IMR-90 (cell line): ENCODE results near the gene AP1M2. TPM values are rescaled to one million over a fixed set of nuclear protein-coding genes. Genes with fewer than 3 reads are reported as not detected.

Experiments used
- ATAC-seq: fragments of 200-7000 bp; cut with Tn5 transposase; 2 replicates; pipeline ENCODE4 v1.9.1; 2020; ENCODE audit warnings: low read depth, mild to moderate bottlenecking, moderate library complexity
- BruUV-seq: library from RNA; stranded (reverse); fragments of 400-500 nt; replicated peaks from 2 replicates; lab custom pipeline; 2021; lab: Mats Ljungman, UMichigan
- CTCF ChIA-PET: fragments of 300-600 bp; formaldehyde crosslinking; extraction: SDS; loops from one replicate; lab custom pipeline; 2021; ENCODE audit warnings: antibody characterized with exemption; lab: Yijun Ruan, JAX
- POLR2A ChIA-PET: fragments of 300-600 bp; sonication (Branson Sonifier 250); formaldehyde crosslinking; loops from one replicate; lab custom pipeline; 2022; ENCODE audit warnings: antibody characterized with exemption; ENCODE audit not compliant: unreplicated experiment; lab: Charles Lee
- DNase-seq: peaks from one replicate; pipeline ENCODE4 v3.0.0; 2013
- H2AFZ ChIP-seq: replicated peaks from 2 replicates; pipeline ENCODE3; 2013; ENCODE audit warnings: low read length, mild to moderate bottlenecking; ENCODE audit not compliant: poor library complexity
- H2AK5ac ChIP-seq: 2 replicates; pipeline ENCODE4 v1.6.1; 2013; ENCODE audit warnings: low read depth, low read length, inconsistent platforms
- H2AK9ac ChIP-seq: replicated peaks from 2 replicates; pipeline ENCODE3; 2013; ENCODE audit warnings: mild to moderate bottlenecking, low read depth, low read length, moderate library complexity; ENCODE audit not compliant: poor library complexity
- H2BK120ac ChIP-seq: 2 replicates; pipeline ENCODE4 v1.6.1; 2013; ENCODE audit warnings: low read depth, low read length, inconsistent platforms
- H2BK15ac ChIP-seq: 3 replicates; pipeline ENCODE4 v1.6.1; 2013; ENCODE audit warnings: low read depth, low read length, inconsistent platforms
- H2BK20ac ChIP-seq: 2 replicates; pipeline ENCODE4 v1.6.1; 2013; ENCODE audit warnings: low read depth, mild to moderate bottlenecking, inconsistent platforms, low read length, moderate library complexity
- H2BK5ac ChIP-seq: 2 replicates; pipeline ENCODE4 v1.6.1; 2013; ENCODE audit warnings: mild to moderate bottlenecking, low read depth, low read length, inconsistent platforms; ENCODE audit not compliant: poor library complexity, severe bottlenecking
- H3K14ac ChIP-seq: replicated peaks from 2 replicates; pipeline ENCODE4 v1.6.1; 2013; ENCODE audit warnings: low read depth, low read length, inconsistent platforms
- H3K18ac ChIP-seq: 2 replicates; pipeline ENCODE4 v1.6.1; 2013; ENCODE audit warnings: low read depth, low read length, control low read depth
- H3K23ac ChIP-seq: 2 replicates; pipeline ENCODE4 v1.6.1; 2013; ENCODE audit warnings: low read depth, low read length, inconsistent platforms
- H3K27ac ChIP-seq: 2 replicates; pipeline ENCODE4 v1.5.1; 2013; ENCODE audit warnings: mild to moderate bottlenecking, control low read depth, low read length; ENCODE audit not compliant: insufficient read depth
- H3K27me3 ChIP-seq: 2 replicates; pipeline ENCODE4 v1.6.1; 2013; ENCODE audit warnings: low read length; ENCODE audit not compliant: control insufficient read depth, insufficient read depth
- H3K36me3 ChIP-seq: 2 replicates; pipeline ENCODE4 v1.6.1; 2013; ENCODE audit warnings: low read length, mixed read lengths; ENCODE audit not compliant: control insufficient read depth, insufficient read depth
- H3K4ac ChIP-seq: 2 replicates; pipeline ENCODE4 v1.6.1; 2013; ENCODE audit warnings: low read depth, low read length, inconsistent platforms
- H3K4me1 ChIP-seq: 2 replicates; pipeline ENCODE4 v1.6.1; 2013; ENCODE audit warnings: low read length, mixed read lengths; ENCODE audit not compliant: control insufficient read depth, insufficient read depth
- H3K4me2 ChIP-seq: 2 replicates; pipeline ENCODE4 v1.6.1; 2013; ENCODE audit warnings: low read depth, mild to moderate bottlenecking, control low read depth, low read length, moderate library complexity
- H3K4me3 ChIP-seq: 2 replicates; pipeline ENCODE4 v1.5.1; 2013; ENCODE audit warnings: low read depth, mild to moderate bottlenecking, control low read depth, low read length, moderate library complexity; ENCODE audit not compliant: insufficient read depth
- H3K56ac ChIP-seq: 2 replicates; pipeline ENCODE4 v1.6.1; 2013; ENCODE audit warnings: low read length, inconsistent platforms; ENCODE audit not compliant: insufficient read depth; ENCODE audit errors: extremely low read depth
- H3K79me1 ChIP-seq, 2 experiments: 2 replicates each; pipeline ENCODE4 v1.6.1; 2013; ENCODE audit warnings: low read length in 2 of 2, inconsistent platforms in 1 of 2, low read depth in 1 of 2
- H3K9ac ChIP-seq: 2 replicates; pipeline ENCODE4 v1.6.1; 2013; ENCODE audit warnings: low read depth, low read length, control low read depth
- H3K9me1 ChIP-seq: 2 replicates; pipeline ENCODE4 v1.6.1; 2013; ENCODE audit warnings: low read length, inconsistent platforms; ENCODE audit not compliant: insufficient read depth
- H3K9me3 ChIP-seq: 2 replicates; pipeline ENCODE4 v1.6.1; 2013; ENCODE audit warnings: low read length; ENCODE audit not compliant: control insufficient read depth, insufficient read depth
- H4K20me1 ChIP-seq: 2 replicates; pipeline ENCODE4 v1.6.1; 2013; ENCODE audit warnings: low read length, inconsistent platforms; ENCODE audit not compliant: insufficient read depth
- H4K5ac ChIP-seq: 2 replicates; pipeline ENCODE4 v1.6.1; 2013; ENCODE audit warnings: mild to moderate bottlenecking, low read depth, low read length, control low read depth
- H4K8ac ChIP-seq, 2 experiments: 2 replicates each; pipeline ENCODE4 v1.6.1; 2013; ENCODE audit warnings: low read depth in 2 of 2, low read length in 2 of 2, control low read depth in 1 of 2, inconsistent platforms in 1 of 2
- H4K91ac ChIP-seq: 2 replicates; pipeline ENCODE4 v1.6.1; 2013; ENCODE audit warnings: low read depth, low read length, inconsistent platforms; ENCODE audit not compliant: insufficient read depth
- BHLHE40 ChIP-seq: fragments of 150-350 bp; IDR thresholded peaks from 2 replicates; pipeline ENCODE4 v1.6.1; 2016; ENCODE audit warnings: mild to moderate bottlenecking, low read depth, low read length
- CHD1 ChIP-seq: IDR thresholded peaks from 2 replicates; pipeline ENCODE4 v1.6.1; 2012; ENCODE audit warnings: low read depth, low read length, improper control_type of control experiment
- CTCF ChIP-seq: conservative IDR thresholded peaks from 2 replicates; pipeline ENCODE4 v1.5.1; 2012; ENCODE audit warnings: mild to moderate bottlenecking, low read depth, low read length, improper control_type of control experiment
- ELK1 ChIP-seq: fragments of 150-350 bp; IDR thresholded peaks from 2 replicates; pipeline ENCODE4 v1.6.1; 2016; ENCODE audit warnings: low read depth, mild to moderate bottlenecking, low read length, moderate library complexity, borderline replicate concordance
- MAFK ChIP-seq: IDR thresholded peaks from 2 replicates; pipeline ENCODE4 v1.6.1; 2012; ENCODE audit warnings: low read depth, low read length, improper control_type of control experiment
- MAZ ChIP-seq: IDR thresholded peaks from 2 replicates; pipeline ENCODE4 v1.6.1; 2012; ENCODE audit warnings: low read depth, mild to moderate bottlenecking, low read length, improper control_type of control experiment, moderate library complexity, borderline replicate concordance
- POLR2A ChIP-seq: IDR thresholded peaks from 2 replicates; pipeline ENCODE4 v1.6.1; 2012; ENCODE audit warnings: mild to moderate bottlenecking, low read depth, low read length
- RAD21 ChIP-seq: IDR thresholded peaks from 2 replicates; pipeline ENCODE4 v1.6.1; 2012; ENCODE audit warnings: low read length, improper control_type of control experiment
- RCOR1 ChIP-seq: IDR thresholded peaks from 2 replicates; pipeline ENCODE4 v1.6.1; 2012; ENCODE audit warnings: mild to moderate bottlenecking, low read length, improper control_type of control experiment; ENCODE audit not compliant: insufficient replicate concordance
- RFX5 ChIP-seq: IDR thresholded peaks from 2 replicates; pipeline ENCODE4 v1.8.0; 2012; ENCODE audit warnings: low read depth, mild to moderate bottlenecking, low read length, moderate library complexity
- USF2 ChIP-seq: fragments of 150-350 bp; IDR thresholded peaks from 2 replicates; pipeline ENCODE4 v1.6.1; 2017; ENCODE audit warnings: mild to moderate bottlenecking, antibody characterized with exemption, low read length, low read depth
- WGBS, 2 experiments: methylation state at CpG; one replicate each; pipeline versions ENCODE4 v1.1.5 to v1.1.7; 2013; ENCODE audit warnings: missing lambda C conversion rate in 2 of 2; ENCODE audit not compliant: insufficient read length in 1 of 2; ENCODE audit errors: extremely low coverage in 2 of 2; 5-methylcytosine and 5-hydroxymethylcytosine counted together
- dilution Hi-C: fragments of 300-500 bp; cut with HindIII; formaldehyde crosslinking; loops from one replicate; pipeline ENCODE4 v1.14.3; 2018; ENCODE audit warnings: low sequenced_read_pairs; ENCODE audit not compliant: unreplicated experiment
- in situ Hi-C: fragments of 300-500 bp; cut with MboI; formaldehyde crosslinking; loops from 3 replicates; pipeline ENCODE4 v1.14.3; 2019; ENCODE audit warnings: low sequenced_read_pairs, inconsistent platforms, mixed read lengths
- intact Hi-C: fragments of 100-400 bp; cut with micrococcal nuclease; formaldehyde crosslinking; loops from 2 replicates; pipeline ENCODE4 v1.10.0; 2022
- polyA plus RNA-seq, 3 experiments: library from polyadenylated mRNA; depleted of rRNA; stranded (reverse); fragments of >200 nt; gene quantifications; 2 replicates each; pipeline ENCODE4 v1.2.3, GENCODE V29; 2012; ENCODE audit warnings: low replicate concordance in 1 of 3
- total RNA-seq: library from RNA; depleted of rRNA; stranded (reverse); fragments of >200 nt; gene quantifications from 2 replicates; pipeline ENCODE4 v1.2.3, GENCODE V29; 2012

The AP1M2 gene
- total and polyA plus RNA-seq, 2 of the 4 experiments (the other 2 are of a cell fraction) = 0.17 TPM; not detected in 1

GRCh38 chr19:10603084-10603872, 16.2 kb upstream of the AP1M2 start:
- peak overlapping the region; percentile 98 for H2AK9ac ChIP-seq
- H3K36me3 ChIP-seq = peaks cover 1% of the 10 kb centered on the region; the same call in 1 of the 2 replicates
- POLR2A ChIA-PET = no interaction called here
- dilution Hi-C loops = no loop called here
- CTCF ChIA-PET = no interaction called here
- H3K4ac ChIP-seq = peak overlapping the region; percentile 99
- peak overlapping the region; percentile 55 for H2AK5ac ChIP-seq
- in situ Hi-C loops = no loop called here
- peak overlapping the region; percentile 72 to 94 for H4K8ac ChIP-seq
- H3K18ac ChIP-seq = peak overlapping the region; percentile 92
- H4K20me1 ChIP-seq = peaks cover 13% of the 10 kb centered on the region
- peak overlapping the region; percentile 55; the same call in 1 of the 3 replicates for H2BK15ac ChIP-seq
- peaks cover 15% of the 10 kb centered on the region for H3K9me1 ChIP-seq
- H3K9ac ChIP-seq = peak overlapping the region; percentile 84
- H2BK20ac ChIP-seq = peak overlapping the region; percentile 20; the same call in 1 of the 2 replicates
- no TSS peak for BruUV-seq
- no peaks in the 10 kb centered on the region; the same call in 1 of the 2 replicates for H3K9me3 ChIP-seq
- ATAC-seq (peak; percentile 13), DNase-seq (no peak)
- peak overlapping the region; percentile 77 for H3K56ac ChIP-seq
- peaks cover under 1% of the 10 kb centered on the region; the same call in 1 of the 2 replicates for H3K27me3 ChIP-seq
- H4K91ac ChIP-seq = peak overlapping the region; percentile 96
- H2BK5ac ChIP-seq = peak overlapping the region; percentile 87
- intact Hi-C loops = no loop called here
- H3K79me1 ChIP-seq = peaks cover 12 to 47% of the 10 kb centered on the region in 2 experiments; a peak in 3 of 4 replicates
- H3K23ac ChIP-seq = peak overlapping the region; percentile 97
- TF ChIP-seq BHLHE40 (no peak), CTCF (no peak), USF2 (no peak), MAFK (no peak), RCOR1 (no peak), RAD21 (no peak), ELK1 (no peak), RFX5 (no peak), MAZ (peak; percentile 78; the same call in 1 of the 2 replicates), CHD1 (0 out of 2 replicates have a peak, but pooled peaks have one; percentile 20), POLR2A (no peak)
- H3K27ac ChIP-seq = peak overlapping the region; percentile 82
- peak overlapping the region; percentile 99 for H2AFZ ChIP-seq
- peaks cover 10% of the 10 kb centered on the region for H3K4me1 ChIP-seq
- H2BK120ac ChIP-seq = peak overlapping the region; percentile 79
- H3K4me3 ChIP-seq = peak overlapping the region; percentile 90
- 2% methylated on average over 8 of the region's 19 CpGs; no CpG with 5 or more reads in 1 of the 2 experiments for WGBS, 2 experiments
- peak overlapping the region; percentile 88 for H4K5ac ChIP-seq
- H3K14ac ChIP-seq = peak overlapping the region; percentile 99
- peak overlapping the region; percentile 78 for H3K4me2 ChIP-seq
